GM21528 (cell line): ENCODE results near the gene GFAP.
"Not testable (repeated sequence)": the region's sequence is repeated elsewhere in the genome, so short reads cannot be mapped to it uniquely, and the experiment has no call there.

Experiments used
- ATAC-seq: cut with Tn5 transposase; IDR thresholded peaks from one replicate; pipeline ENCODE4 v1.9.1; 2021; ENCODE audit warnings: mild to moderate bottlenecking, moderate library complexity; ENCODE audit not compliant: unreplicated experiment, low FRiP score

Gene GFAP

GRCh38 chr17:44915321-44915726, at the start of gene GFAP:
GFAP (minus strand) TSS chr17:44915500; CDS start chr17:44915486, 14 bp downstream.
- no peak for ATAC-seq

GRCh38 chr17:44961921-44962350, 46.6 kb upstream of the GFAP start:
- ATAC-seq, result no peak

GRCh38 chr17:44960691-44961090, 45.4 kb upstream of the GFAP start:
- ATAC-seq, result no peak

- ATAC-seq, result no peak
Measured at GRCh38 chr17:44959821-44960531, 44.7 kb upstream of the GFAP start.

- ATAC-seq, result no peak
Measured at GRCh38 chr17:44956998-44957981, 42.0 kb upstream of the GFAP start.

GRCh38 chr17:44955674-44956425, 40.5 kb upstream of the GFAP start:
- ATAC-seq, result no peak

- no peak for ATAC-seq
Measured at GRCh38 chr17:44952946-44953475, 37.7 kb upstream of the GFAP start.

- ATAC-seq, result no peak
Measured at GRCh38 chr17:44948315-44948795, 33.1 kb upstream of the GFAP start.

- ATAC-seq, result peak; percentile 82
Measured at GRCh38 chr17:44947461-44948314, 32.4 kb upstream of the GFAP start, which contains the start of gene KIF18B. KIF18B (minus strand) TSS chr17:44947773; CDS start chr17:44936344, 11,429 bp downstream.

GRCh38 chr17:44945652-44946051, 30.4 kb upstream of the GFAP start:
- not testable (repeated sequence) for ATAC-seq

GRCh38 chr17:44942456-44942855, 27.2 kb upstream of the GFAP start:
- no peak for ATAC-seq

GRCh38 chr17:44941712-44942331, 26.5 kb upstream of the GFAP start:
- no peak for ATAC-seq

- ATAC-seq, result no peak
Measured at GRCh38 chr17:44940768-44941167, 25.5 kb upstream of the GFAP start.

- ATAC-seq, result no peak
Measured at GRCh38 chr17:44940317-44940716, 25.0 kb upstream of the GFAP start.

GRCh38 chr17:44935116-44935515, 19.8 kb upstream of the GFAP start:
- no peak for ATAC-seq

- ATAC-seq, result no peak
Measured at GRCh38 chr17:44934745-44935105, 19.4 kb upstream of the GFAP start.

- no peak for ATAC-seq
Measured at GRCh38 chr17:44933824-44934744, 18.8 kb upstream of the GFAP start.

- no peak for ATAC-seq
Measured at GRCh38 chr17:44932787-44933097, 17.4 kb upstream of the GFAP start.
